ENCODE data around the gene KCNH4. TPM values are rescaled to one million over a fixed set of nuclear protein-coding genes. Genes with fewer than 3 reads are reported as not detected.

The KCNH4 gene
- total and polyA plus RNA-seq, 9 of the 15 experiments (the other 6 are each of a cell fraction or from before 2014, with no cell fraction given): 0.10 to 1.8 (median 0.50) TPM

- peak; percentile 81 for TF ChIP-seq THRB (CRISPR knock-in tag; conservative IDR thresholded peaks at IDR 0.05)
- TF ChIP-seq POLR2B (IDR thresholded peaks at IDR 0.05; ENCODE audit: low read depth, partially characterized antibody): peak; percentile 52
- peak; percentile 90 for TF ChIP-seq HLTF (IDR thresholded peaks at IDR 0.05)
- TF ChIP-seq ARID2 (IDR thresholded peaks at IDR 0.05): peak; percentile 46; the same call in 1 of the 2 replicates
- peak; percentile 98 for TF ChIP-seq HDGF (IDR thresholded peaks at IDR 0.05)
- peak; percentile 61; the same call in 1 of the 2 replicates for TF ChIP-seq TRIM25 (IDR thresholded peaks at IDR 0.05; ENCODE audit: borderline replicate concordance)
- TF ChIP-seq GABPB1 (CRISPR knock-in tag; IDR thresholded peaks at IDR 0.05): no peak
- TF ChIP-seq NR2C2 (CRISPR knock-in tag; IDR thresholded peaks at IDR 0.05): no peak
- no peak for TF ChIP-seq NR2C2 (tag; IDR thresholded peaks at IDR 0.05)
- peak; percentile 53 for TF ChIP-seq NCOA4 (IDR thresholded peaks at IDR 0.05; ENCODE audit: partially characterized antibody)
- no peak for TF ChIP-seq ZNF41 (CRISPR knock-in tag; conservative IDR thresholded peaks at IDR 0.05)
- no peak for TF ChIP-seq KLF16 (IDR thresholded peaks at IDR 0.05)
- TF ChIP-seq DIDO1 (tag; IDR thresholded peaks at IDR 0.05; ENCODE audit: low read depth): no peak
- TF ChIP-seq, protein P1, sequence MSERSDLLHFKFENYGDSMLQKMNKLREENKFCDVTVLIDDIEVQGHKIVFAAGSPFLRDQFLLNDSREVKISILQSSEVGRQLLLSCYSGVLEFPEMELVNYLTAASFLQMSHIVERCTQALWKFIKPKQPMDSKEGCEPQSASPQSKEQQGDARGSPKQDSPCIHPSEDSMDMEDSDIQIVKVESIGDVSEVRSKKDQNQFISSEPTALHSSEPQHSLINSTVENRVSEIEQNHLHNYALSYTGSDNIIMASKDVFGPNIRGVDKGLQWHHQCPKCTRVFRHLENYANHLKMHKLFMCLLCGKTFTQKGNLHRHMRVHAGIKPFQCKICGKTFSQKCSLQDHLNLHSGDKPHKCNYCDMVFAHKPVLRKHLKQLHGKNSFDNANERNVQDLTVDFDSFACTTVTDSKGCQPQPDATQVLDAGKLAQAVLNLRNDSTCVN (CRISPR knock-in tag; IDR thresholded peaks at IDR 0.05): peak; percentile 94
- TF ChIP-seq SMARCA5 (IDR thresholded peaks at IDR 0.05): peak; percentile 86
- TF ChIP-seq RAD21 (CRISPR knock-in tag; conservative IDR thresholded peaks at IDR 0.05 in 1 of 2, IDR thresholded peaks at IDR 0.05 in 1 of 2): peak; percentile 63 to 75
- TF ChIP-seq, protein P2, sequence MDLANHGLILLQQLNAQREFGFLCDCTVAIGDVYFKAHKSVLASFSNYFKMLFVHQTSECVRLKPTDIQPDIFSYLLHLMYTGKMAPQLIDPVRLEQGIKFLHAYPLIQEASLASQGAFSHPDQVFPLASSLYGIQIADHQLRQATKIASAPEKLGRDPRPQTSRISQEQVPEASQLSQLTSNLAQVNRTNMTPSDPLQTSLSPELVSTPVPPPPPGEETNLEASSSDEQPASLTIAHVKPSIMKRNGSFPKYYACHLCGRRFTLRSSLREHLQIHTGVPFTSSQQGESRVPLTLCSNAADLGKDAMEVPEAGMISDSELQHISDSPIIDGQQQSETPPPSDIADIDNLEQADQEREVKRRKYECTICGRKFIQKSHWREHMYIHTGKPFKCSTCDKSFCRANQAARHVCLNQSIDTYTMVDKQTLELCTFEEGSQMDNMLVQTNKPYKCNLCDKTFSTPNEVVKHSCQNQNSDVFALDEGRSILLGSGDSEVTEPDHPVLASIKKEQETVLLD (IDR thresholded peaks at IDR 0.05): peak; percentile 63; the same call in 1 of the 2 replicates
- TF ChIP-seq BCOR (IDR thresholded peaks at IDR 0.05): peak; percentile 49
- TF ChIP-seq CBFB (CRISPR knock-in tag; IDR thresholded peaks at IDR 0.05): 0 out of 2 replicates have a peak, but pooled peaks have one; percentile 59
- no peak for TF ChIP-seq ZNF707 (CRISPR knock-in tag; conservative IDR thresholded peaks at IDR 0.05)
- peak; percentile 55; the same call in 1 of the 2 replicates for TF ChIP-seq SMC3 (conservative IDR thresholded peaks at IDR 0.05; ENCODE audit: insufficient read depth, low read depth, low read length)
- no peak for TF ChIP-seq JUND (IDR thresholded peaks at IDR 0.05; ENCODE audit: borderline replicate concordance, low read depth, low read length)
- TF ChIP-seq JUND (tag; IDR thresholded peaks at IDR 0.05; ENCODE audit: borderline replicate concordance, low read depth, low read length): peak; percentile 15; the same call in 1 of the 3 replicates
Observed at GRCh38 chr17:42221886-42222745, 41.2 kb upstream of the KCNH4 start (continued).

Data from K562 (cell line).